Endothelial cell of umbilical vein (primary cell): ENCODE results near the gene SST. TPM values are rescaled to one million over a fixed set of nuclear protein-coding genes. Genes with fewer than 3 reads are reported as not detected.

ENCODE experiments used
- BruUV-seq: library from RNA; stranded (reverse); fragments of 400-500 nt; replicated peaks from 2 replicates; lab custom pipeline; 2021; lab: Mats Ljungman, UMichigan
- CTCF ChIA-PET: fragments of 300-600, 350-600 bp; sonication (Branson Sonifier 250); formaldehyde crosslinking; loops from one replicate; lab custom pipeline; 2021; ENCODE audit warnings: antibody characterized with exemption, inconsistent platforms; lab: Charles Lee
- POLR2A ChIA-PET: fragments of 300-600, 350-600 bp; sonication (Branson Sonifier 250); formaldehyde crosslinking; loops from one replicate; lab custom pipeline; 2021; ENCODE audit warnings: antibody characterized with exemption, inconsistent platforms; lab: Charles Lee
- DNase-seq: peaks from one replicate; pipeline ENCODE4 v3.0.0-alpha.2; 2011; ENCODE audit warnings: low read depth, low spot score
- FAIRE-seq: peaks from 2 replicates; lab custom pipeline; 2011; peaks lifted over from hg19 to GRCh38; lab: Jason Lieb, UNC
- H2AFZ ChIP-seq: 2 replicates; pipeline ENCODE4 v1.6.0; 2012; ENCODE audit warnings: low read depth, low read length, control low read depth, inconsistent platforms
- H3K27ac ChIP-seq: 2 replicates; pipeline ENCODE4 v1.5.1; 2011; ENCODE audit warnings: low read depth, mild to moderate bottlenecking, control low read depth, low read length, moderate library complexity; ENCODE audit not compliant: insufficient read depth
- H3K27me3 ChIP-seq, 2 experiments: 2 replicates each; pipeline versions ENCODE4 v1.6.0 to v1.6.1; 2011; ENCODE audit warnings: low read length in 2 of 2, mixed read lengths in 1 of 2; ENCODE audit not compliant: control insufficient read depth in 2 of 2, insufficient read depth in 2 of 2
- H3K36me3 ChIP-seq, 2 experiments: 2 replicates in 1 of 2; 3 replicates in 1 of 2; pipeline ENCODE4 v1.5.1; 2011; ENCODE audit warnings: low read length in 2 of 2, mild to moderate bottlenecking in 1 of 2, moderate library complexity in 1 of 2; ENCODE audit not compliant: control insufficient read depth in 2 of 2, insufficient read depth in 2 of 2; ENCODE audit errors: extremely low read depth in 1 of 2
- H3K4me1 ChIP-seq: 3 replicates; pipeline ENCODE4 v1.5.1; 2011; ENCODE audit warnings: mild to moderate bottlenecking, low read length; ENCODE audit not compliant: control insufficient read depth, insufficient read depth; ENCODE audit errors: extremely low read depth
- H3K4me2 ChIP-seq: 2 replicates; pipeline ENCODE4 v1.6.1; 2011; ENCODE audit warnings: low read length, control low read depth, mixed read lengths; ENCODE audit not compliant: insufficient read depth
- H3K4me3 ChIP-seq, 3 experiments: fragments of 200-600 bp in 1 of 3; sonication (generic), shearing (Covaris generic) in 1 of 3; replicated peaks in 1 of 3; 2 replicates each; pipeline ENCODE4 v1.5.1; 2011 to 2016; ENCODE audit warnings: control low read depth in 3 of 3, low read length in 3 of 3, mild to moderate bottlenecking in 2 of 3, inconsistent platforms in 1 of 3, low read depth in 1 of 3, moderate library complexity in 1 of 3; ENCODE audit not compliant: insufficient read depth in 1 of 3
- H3K79me2 ChIP-seq: 2 replicates; pipeline ENCODE4 v1.6.0; 2012; ENCODE audit warnings: low read length, inconsistent platforms; ENCODE audit not compliant: control insufficient read depth, insufficient read depth
- H3K9ac ChIP-seq: replicated peaks from 2 replicates; pipeline ENCODE3; 2011; ENCODE audit warnings: low read length, control low read depth; ENCODE audit not compliant: insufficient read depth; ENCODE audit errors: extremely low read depth
- H3K9me1 ChIP-seq: replicated peaks from 3 replicates; pipeline ENCODE4 v1.6.0; 2011; ENCODE audit warnings: mild to moderate bottlenecking, low read length; ENCODE audit not compliant: control insufficient read depth, insufficient read depth; ENCODE audit errors: extremely low read depth
- H3K9me3 ChIP-seq: replicated peaks from 2 replicates; pipeline ENCODE4 v1.5.1; 2012; ENCODE audit warnings: low read length, inconsistent platforms; ENCODE audit not compliant: control insufficient read depth, insufficient read depth
- H4K20me1 ChIP-seq: replicated peaks from 2 replicates; pipeline ENCODE3; 2011; ENCODE audit warnings: mild to moderate bottlenecking, low read length; ENCODE audit not compliant: control insufficient read depth, insufficient read depth; ENCODE audit errors: extremely low read depth
- CTCF ChIP-seq, 2 donors: IDR thresholded peaks; 1 replicate in 1 of 2; 2 replicates in 1 of 2; pipeline ENCODE4 v1.5.1; 2011; ENCODE audit warnings: low read length in 2 of 2, mild to moderate bottlenecking in 2 of 2, moderate library complexity in 2 of 2, control low read depth in 1 of 2, inconsistent platforms in 1 of 2, low read depth in 1 of 2; ENCODE audit not compliant: insufficient read depth in 1 of 2; ENCODE audit errors: extremely low read depth in 1 of 2
- EZH2 ChIP-seq: IDR thresholded peaks from 2 replicates; pipeline ENCODE4 v1.6.1; 2012; ENCODE audit warnings: borderline replicate concordance, low read depth, mild to moderate bottlenecking, moderate library complexity, low read length, inconsistent platforms; ENCODE audit not compliant: severe bottlenecking
- FOS ChIP-seq: IDR thresholded peaks from 2 replicates; pipeline ENCODE4 v1.6.1; 2011; ENCODE audit warnings: mild to moderate bottlenecking, low read length, moderate library complexity, borderline replicate concordance; ENCODE audit not compliant: insufficient read depth
- GATA2 ChIP-seq: IDR thresholded peaks from 2 replicates; pipeline ENCODE4 v1.7.0; 2011; ENCODE audit warnings: low read depth, mild to moderate bottlenecking, moderate library complexity, mixed read lengths, low read length; ENCODE audit not compliant: insufficient read length, insufficient read depth
- JUN ChIP-seq: IDR thresholded peaks from 2 replicates; pipeline ENCODE4 v1.6.1; 2011; ENCODE audit warnings: borderline replicate concordance, low read depth; ENCODE audit not compliant: insufficient read length, insufficient read depth
- MYC ChIP-seq: IDR thresholded peaks from one replicate; pipeline ENCODE4 v1.6.1; 2011; ENCODE audit warnings: mild to moderate bottlenecking, low read depth, low read length
- POLR2A ChIP-seq: IDR thresholded peaks from 2 replicates; pipeline ENCODE4 v1.6.1; 2012; ENCODE audit warnings: low read depth, mild to moderate bottlenecking, control low read depth, low read length
- POLR2AphosphoS5 ChIP-seq: IDR thresholded peaks from 2 replicates; pipeline ENCODE4 v1.6.1; 2012; ENCODE audit warnings: low read depth, mild to moderate bottlenecking, control low read depth, low read length, moderate library complexity; ENCODE audit not compliant: insufficient read depth
- dilution Hi-C: fragments of 300-500 bp; cut with MboI; formaldehyde crosslinking; loops from one replicate; pipeline ENCODE4 v1.15.0; 2019; ENCODE audit warnings: low sequenced_read_pairs; ENCODE audit not compliant: extremely low pct_ligation_motif_present
- intact Hi-C: fragments of 100-400 bp; cut with micrococcal nuclease; formaldehyde crosslinking; loops from one replicate; pipeline ENCODE4 v1.10.0; 2022
- polyA plus RNA-seq, 4 experiments: library from polyadenylated mRNA; depleted of rRNA in 3 of 4; stranded (reverse) in 3 of 4; unstranded in 1 of 4; fragments of >200 nt; gene quantifications; 2 replicates each; pipeline versions ENCODE4 v1.2.1 to v1.2.3, GENCODE V29; 2011 to 2012; ENCODE audit warnings: missing spikeins in 1 of 4
- total RNA-seq: library from RNA; stranded (reverse); gene quantifications from 2 replicates; pipeline ENCODE4 v1.2.3, GENCODE V29; 2021
- TF ChIP-seq, protein P1 (sequence below): IDR thresholded peaks from 2 replicates; pipeline ENCODE4 v1.6.1; 2011; ENCODE audit not compliant: insufficient read depth, insufficient read length

Gene SST
- total and polyA plus RNA-seq, 2 donors (not counting 3 experiments of a cell fraction or from before 2014, with no cell fraction given), result not detected

- DNase-seq, result no peak
- dilution Hi-C loops (no loop called here), intact Hi-C loops (no loop called here)
- Histone ChIP-seq H3K27ac (no peak overlapping the region), H3K9me3 (no peaks in the 10 kb centered on the region), H3K4me3 (no peak overlapping the region), H3K4me2 (no peak overlapping the region), H3K9ac (no peak overlapping the region), H3K4me1 (no peaks in the 10 kb centered on the region), H3K36me3 (no peaks in the 10 kb centered on the region), H2AFZ (no peak overlapping the region), H3K27me3 (no peaks in the 10 kb centered on the region), H4K20me1 (no peaks in the 10 kb centered on the region), H3K79me2 (no peaks in the 10 kb centered on the region), H3K9me1 (no peaks in the 10 kb centered on the region)
- ChIA-PET CTCF (interaction anchor here (1.0 to 1.7 kb wide), 4 partner anchors 29 to 490 kb away, joined by 3 to 11 read pairs (median 6); no protein-coding TSS in a partner anchor), POLR2A (no interaction called here)
- no TSS peak for BruUV-seq
- TF ChIP-seq POLR2AphosphoS5, result no peak
- TF ChIP-seq MYC, result no peak
- no peak for TF ChIP-seq CTCF (IDR thresholded peaks at IDR 0.05; ENCODE audit: extremely low read depth in 1 of 2, insufficient read depth in 1 of 2, low read depth in 1 of 2, low read length in 2 of 2)
- TF ChIP-seq JUN, result no peak
- TF ChIP-seq, protein P1, sequence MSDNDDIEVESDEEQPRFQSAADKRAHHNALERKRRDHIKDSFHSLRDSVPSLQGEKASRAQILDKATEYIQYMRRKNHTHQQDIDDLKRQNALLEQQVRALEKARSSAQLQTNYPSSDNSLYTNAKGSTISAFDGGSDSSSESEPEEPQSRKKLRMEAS, result no peak
- TF ChIP-seq GATA2, result no peak
- no peak for TF ChIP-seq POLR2A
- TF ChIP-seq EZH2, result no peak
- no peak for TF ChIP-seq FOS
- no peak for FAIRE-seq
These were observed 38.5 kb upstream of the SST start for GRCh38 chr3:187708696-187709095.
